ENCODE measurements around the gene TOP3B.

DNA sequence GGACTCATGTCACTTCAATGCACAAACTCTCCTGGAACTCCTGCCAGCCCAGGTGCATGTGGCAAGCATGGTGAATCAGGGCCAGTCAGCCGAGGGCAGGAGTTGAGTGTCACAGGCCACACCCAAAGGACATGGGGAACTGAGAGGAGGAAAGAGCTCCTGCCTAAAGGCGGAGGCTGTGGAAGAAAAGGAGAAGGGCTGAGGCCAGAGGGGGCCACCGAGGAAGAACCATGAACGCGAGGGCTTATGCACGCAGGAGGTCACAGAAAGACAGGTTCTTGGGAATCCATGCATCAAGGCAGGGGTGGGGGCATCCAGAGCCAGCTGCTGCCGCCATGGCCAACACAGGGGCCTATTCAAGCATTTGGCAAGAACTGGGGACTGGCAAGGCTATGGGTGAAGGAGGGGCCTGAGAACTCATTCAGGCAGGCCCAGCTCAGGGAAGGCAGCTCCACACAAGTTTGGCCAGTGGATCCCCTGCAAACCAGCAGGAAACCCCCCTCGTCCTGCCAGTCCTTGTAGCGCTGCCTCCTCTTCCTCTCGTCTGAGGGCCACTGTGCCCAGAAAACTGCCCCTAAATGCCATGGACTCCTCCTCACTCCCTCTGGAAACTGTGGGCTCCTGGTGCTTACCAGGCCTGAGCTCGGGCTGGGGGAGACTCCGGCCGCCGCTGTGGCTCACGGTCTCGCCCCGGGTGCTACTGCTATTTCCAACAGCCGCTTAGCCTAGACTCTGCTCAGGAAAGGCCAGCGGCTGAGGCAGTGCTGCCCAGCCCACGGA is 45.4 kb downstream of the TOP3B start:
- TF ChIP-seq, protein P1, sequence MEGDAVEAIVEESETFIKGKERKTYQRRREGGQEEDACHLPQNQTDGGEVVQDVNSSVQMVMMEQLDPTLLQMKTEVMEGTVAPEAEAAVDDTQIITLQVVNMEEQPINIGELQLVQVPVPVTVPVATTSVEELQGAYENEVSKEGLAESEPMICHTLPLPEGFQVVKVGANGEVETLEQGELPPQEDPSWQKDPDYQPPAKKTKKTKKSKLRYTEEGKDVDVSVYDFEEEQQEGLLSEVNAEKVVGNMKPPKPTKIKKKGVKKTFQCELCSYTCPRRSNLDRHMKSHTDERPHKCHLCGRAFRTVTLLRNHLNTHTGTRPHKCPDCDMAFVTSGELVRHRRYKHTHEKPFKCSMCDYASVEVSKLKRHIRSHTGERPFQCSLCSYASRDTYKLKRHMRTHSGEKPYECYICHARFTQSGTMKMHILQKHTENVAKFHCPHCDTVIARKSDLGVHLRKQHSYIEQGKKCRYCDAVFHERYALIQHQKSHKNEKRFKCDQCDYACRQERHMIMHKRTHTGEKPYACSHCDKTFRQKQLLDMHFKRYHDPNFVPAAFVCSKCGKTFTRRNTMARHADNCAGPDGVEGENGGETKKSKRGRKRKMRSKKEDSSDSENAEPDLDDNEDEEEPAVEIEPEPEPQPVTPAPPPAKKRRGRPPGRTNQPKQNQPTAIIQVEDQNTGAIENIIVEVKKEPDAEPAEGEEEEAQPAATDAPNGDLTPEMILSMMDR (IDR thresholded peaks at IDR 0.05; ENCODE audit: insufficient read depth, low read length, poor library complexity, severe bottlenecking): no peak
- TF ChIP-seq EZH2phosphoT487 (conservative IDR thresholded peaks at IDR 0.05; ENCODE audit: low read length): no peak

All from SU-DHL-6 (cell line).